ENCODE measurements around the gene PCYT1A.
"Not testable (repeated sequence)": the region's sequence is repeated elsewhere in the genome, so short reads cannot be mapped to it uniquely, and the experiment has no call there.

The PCYT1A gene

GRCh38 chr3:196189566-196190347 lies 97.8 kb downstream of the PCYT1A start:
- no peak for DNase-seq

- no peak for DNase-seq
Measured at GRCh38 chr3:196186651-196187573, 100.6 kb downstream of the PCYT1A start.

- no peak for DNase-seq
Measured at GRCh38 chr3:196184881-196185280, 102.6 kb downstream of the PCYT1A start.

GRCh38 chr3:196184169-196184432 lies 103.4 kb downstream of the PCYT1A start:
- not testable (repeated sequence) for DNase-seq

- no peak for DNase-seq
Measured at GRCh38 chr3:196181127-196181546, 106.4 kb downstream of the PCYT1A start.

- no peak for DNase-seq
Measured at GRCh38 chr3:196180346-196180745, 107.2 kb downstream of the PCYT1A start.

Data from T1000 (cell line).